GM12873 (cell line): ENCODE data around the gene CAVIN3.

ENCODE experiments used
- CTCF ChIP-seq: IDR thresholded peaks from 2 replicates; pipeline ENCODE4 v1.5.1; 2012; ENCODE audit warnings: low read depth, mild to moderate bottlenecking, moderate library complexity, low read length, control low read depth; ENCODE audit not compliant: insufficient read depth; ENCODE audit errors: missing control alignments

Gene CAVIN3

GRCh38 chr11:6320411-6321155 is at the start of gene CAVIN3:
TSS of gene CAVIN3 (minus strand) at chr11:6320501. CDS start at chr11:6320476, 25 bp downstream.
- TF ChIP-seq CTCF = no peak

- no peak for TF ChIP-seq CTCF
These were observed 45.4 kb upstream of the CAVIN3 start for GRCh38 chr11:6365659-6366058.

DNA sequence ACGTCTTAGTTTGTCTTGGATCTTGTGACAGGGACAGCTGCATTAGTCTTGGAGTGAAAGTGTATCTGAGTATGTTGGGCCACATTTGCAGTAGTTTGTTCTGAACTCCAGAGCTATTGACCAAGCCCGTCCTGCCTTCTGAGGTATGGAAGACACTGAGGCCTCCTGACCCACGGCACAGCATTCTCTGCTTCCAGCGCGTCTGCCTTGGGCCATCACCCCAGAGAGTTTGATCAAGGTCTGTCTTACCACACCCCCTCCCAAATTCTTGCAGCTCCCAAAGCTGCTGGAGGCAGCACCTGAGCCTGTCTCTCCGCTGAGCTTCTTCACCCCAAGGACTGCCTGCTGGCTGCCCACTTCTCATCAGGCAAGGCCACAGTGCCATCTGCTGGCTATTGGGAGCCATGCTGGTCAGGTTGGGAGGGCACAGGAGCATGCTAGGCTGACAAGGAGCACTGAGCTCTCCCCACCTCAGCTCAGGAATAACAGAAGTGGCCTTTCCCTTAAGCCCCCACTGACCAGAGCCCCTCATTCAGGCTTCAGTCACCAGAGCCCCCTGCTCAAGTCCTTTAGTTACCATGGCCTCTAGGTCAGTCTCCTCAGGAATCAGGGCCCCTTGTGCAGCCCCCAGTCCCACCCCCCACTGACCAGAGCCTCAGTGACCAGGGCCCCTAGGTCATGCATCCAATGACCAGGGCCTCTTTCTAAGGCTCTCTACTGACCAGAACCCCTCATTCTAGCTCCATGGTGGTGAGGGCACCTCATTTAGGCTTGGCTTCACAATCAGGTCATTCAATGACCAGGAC is 42.8 kb upstream of the CAVIN3 start:
- peak; percentile 95 for TF ChIP-seq CTCF

DNA sequence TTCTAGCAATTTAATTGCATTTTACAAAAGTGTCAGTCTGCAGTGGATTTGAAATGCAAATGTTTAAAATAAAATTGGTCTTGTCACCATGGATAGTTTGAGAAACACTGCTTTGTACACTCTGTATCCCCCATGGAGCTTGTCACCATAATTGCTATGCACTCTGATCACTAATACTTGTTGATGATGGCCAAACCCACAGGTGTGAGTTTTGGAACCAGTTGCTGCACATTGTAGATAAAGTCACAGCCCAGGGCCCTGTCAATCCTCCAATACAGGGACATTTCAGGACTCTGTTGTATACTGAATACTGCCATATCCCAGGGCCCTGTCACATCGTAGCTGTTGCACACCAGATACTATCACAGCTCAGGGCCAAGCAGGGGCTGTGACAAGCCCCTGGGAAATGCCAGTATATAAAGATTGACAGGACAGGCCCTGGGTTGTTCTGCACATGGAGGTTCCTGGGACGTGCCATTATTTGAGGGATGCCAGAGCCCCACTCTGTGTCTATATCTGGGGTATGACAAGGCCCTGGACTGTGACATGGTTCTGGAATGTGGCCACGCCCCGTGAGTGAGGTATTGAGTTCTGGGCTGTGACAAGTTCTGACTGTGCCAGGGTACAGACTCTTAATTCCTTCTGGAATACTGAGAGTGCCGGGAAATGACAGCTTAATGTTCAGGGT is 42.0 kb upstream of the CAVIN3 start:
- TF ChIP-seq CTCF = no peak

DNA sequence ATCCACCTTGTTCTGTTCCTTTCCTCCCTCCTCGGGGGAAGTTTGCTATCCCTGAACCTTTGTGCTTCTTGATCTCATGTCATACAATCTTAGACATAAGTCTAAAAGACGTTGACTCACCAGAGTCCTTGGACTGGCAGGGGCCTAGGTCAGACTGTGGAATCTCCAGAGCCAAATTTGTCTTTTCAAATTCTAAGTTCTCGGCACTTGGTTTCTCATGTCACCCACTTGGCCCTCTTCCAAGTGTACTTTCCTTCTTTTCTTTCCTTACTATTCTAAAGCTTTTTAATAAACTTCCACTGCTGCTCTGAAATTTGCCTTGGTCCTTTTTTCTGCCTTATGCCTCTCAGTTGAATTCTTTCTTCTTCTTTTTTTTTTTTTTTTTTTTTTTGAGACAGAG is 39.9 kb upstream of the CAVIN3 start:
- TF ChIP-seq CTCF = no peak

- TF ChIP-seq CTCF = no peak
These were observed 36.9 kb upstream of the CAVIN3 start for GRCh38 chr11:6357222-6357621.

DNA sequence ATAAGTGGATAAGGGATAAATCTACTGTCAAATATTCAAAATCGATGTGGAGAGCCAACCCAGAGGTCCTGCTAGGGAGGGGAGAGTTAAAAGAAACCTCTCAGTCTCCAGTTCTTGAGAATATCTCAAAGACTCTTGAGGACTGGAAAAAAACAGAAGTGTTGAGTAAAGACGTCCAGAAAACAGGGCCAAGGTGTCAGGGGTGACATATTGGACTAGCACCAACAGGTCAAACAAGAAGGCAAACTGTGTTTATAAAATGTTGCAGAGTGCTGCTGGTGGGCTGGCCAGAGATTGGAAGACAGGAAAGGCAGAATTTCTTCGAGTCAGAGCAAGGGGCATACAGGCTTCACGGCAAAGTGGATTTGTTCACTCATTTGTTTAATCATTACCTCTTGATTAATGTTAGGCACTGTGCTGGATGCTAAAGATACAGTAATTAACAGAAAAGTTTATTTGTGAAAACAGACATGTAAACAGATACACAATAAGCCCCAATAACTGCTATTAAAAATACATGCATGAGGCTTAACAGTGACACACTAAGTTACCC is 36.3 kb upstream of the CAVIN3 start:
- no peak for TF ChIP-seq CTCF
